OCI-LY3 (cell line): ENCODE measurements around the gene RPN2.

Source experiments
- CTCF ChIP-seq: fragments of 200-600, 300-600 bp; sonication (generic); IDR thresholded peaks from 2 replicates; pipeline ENCODE4 v1.5.1; 2014; ENCODE audit warnings: antibody characterized with exemption, low read length, low read depth
- EZH2phosphoT487 ChIP-seq: fragments of 200-600 bp; shearing (Covaris generic); IDR thresholded peaks from 2 replicates; pipeline ENCODE4 v1.6.1; 2018; ENCODE audit warnings: antibody characterized with exemption, mixed run types, low read depth

- no peak for TF ChIP-seq CTCF
- no peak for TF ChIP-seq EZH2phosphoT487
These were observed 105.6 kb downstream of the RPN2 start for GRCh38 chr20:37284691-37285161.
